ENCODE data around the gene WBP2. TPM values are rescaled to one million over a fixed set of nuclear protein-coding genes. Genes with fewer than 3 reads are reported as not detected.

WBP2 gene
- total and polyA plus RNA-seq, 2 of the 13 experiments (the other 11 are each of a cell fraction or from before 2014, with no cell fraction given): 29.2 to 29.5 TPM

- no peak for TF ChIP-seq BATF2 (CRISPR knock-in tag; IDR thresholded peaks at IDR 0.05)
- peak; percentile 68; the same call in 1 of the 2 replicates for TF ChIP-seq JUN (CRISPR knock-in tag; IDR thresholded peaks at IDR 0.05)
- peak; percentile 90 for TF ChIP-seq ZNF678 (CRISPR knock-in tag; IDR thresholded peaks at IDR 0.05)
- no peak for TF ChIP-seq ZNF496 (CRISPR knock-in tag; IDR thresholded peaks at IDR 0.05; ENCODE audit: insufficient replicate concordance)
- TF ChIP-seq ZNF770 (CRISPR knock-in tag; IDR thresholded peaks at IDR 0.05): peak; percentile 80
- TF ChIP-seq RBFOX2 (IDR thresholded peaks at IDR 0.05; ENCODE audit: low read depth, low read length): peak; percentile 85
- no peak for TF ChIP-seq SNAPC4 (CRISPR knock-in tag; IDR thresholded peaks at IDR 0.05)
- peak; percentile 22; the same call in 1 of the 2 replicates for TF ChIP-seq THAP9 (CRISPR knock-in tag; IDR thresholded peaks at IDR 0.05; ENCODE audit: borderline replicate concordance)
- TF ChIP-seq KLF12 (CRISPR knock-in tag; IDR thresholded peaks at IDR 0.05; ENCODE audit: borderline replicate concordance): peak; percentile 72; the same call in 1 of the 2 replicates
- TF ChIP-seq E2F5 (CRISPR knock-in tag; conservative IDR thresholded peaks at IDR 0.05): peak; percentile 11; the same call in 1 of the 2 replicates
- TF ChIP-seq TMF1 (CRISPR knock-in tag; IDR thresholded peaks at IDR 0.05; ENCODE audit: low read depth): no peak; the same call in none of the 2 replicates
- no peak; the same call in 1 of the 2 replicates for TF ChIP-seq TSC22D2 (CRISPR knock-in tag; IDR thresholded peaks at IDR 0.05; ENCODE audit: borderline replicate concordance)
- no peak for TF ChIP-seq FUBP1 (CRISPR knock-in tag; IDR thresholded peaks at IDR 0.05; ENCODE audit: borderline replicate concordance)
Measured at GRCh38 chr17:75878174-75878998, 23.3 kb upstream of the WBP2 start, which contains the start of gene TRIM47 (continued).

Data from HepG2 (cell line).